ENCODE results near the gene ARFIP2.
"Not testable (repeated sequence)": the region's sequence is repeated elsewhere in the genome, so short reads cannot be mapped to it uniquely, and the experiment has no call there.

The ARFIP2 gene

GRCh38 chr11:6481012-6481923, at the start of gene ARFIP2, which contains the start of gene TIMM10B:
Gene ARFIP2 (minus strand): TSS chr11:6481331. CDS start chr11:6480421, 910 bp downstream.
Gene TIMM10B (plus strand): TSS chr11:6481501. CDS start chr11:6481517, 16 bp downstream.
- peak within 1 kb of the TSS; percentile 98 for H3K4me3 ChIP-seq (ENCODE audit: control insufficient read depth, low read depth, low read length)
- peak; percentile 97 for DNase-seq (ENCODE audit: low read depth)
- no peak for TF ChIP-seq CTCF (conservative IDR thresholded peaks at IDR 0.05; ENCODE audit: control insufficient read depth, insufficient read depth, low read depth, low read length)

DNA sequence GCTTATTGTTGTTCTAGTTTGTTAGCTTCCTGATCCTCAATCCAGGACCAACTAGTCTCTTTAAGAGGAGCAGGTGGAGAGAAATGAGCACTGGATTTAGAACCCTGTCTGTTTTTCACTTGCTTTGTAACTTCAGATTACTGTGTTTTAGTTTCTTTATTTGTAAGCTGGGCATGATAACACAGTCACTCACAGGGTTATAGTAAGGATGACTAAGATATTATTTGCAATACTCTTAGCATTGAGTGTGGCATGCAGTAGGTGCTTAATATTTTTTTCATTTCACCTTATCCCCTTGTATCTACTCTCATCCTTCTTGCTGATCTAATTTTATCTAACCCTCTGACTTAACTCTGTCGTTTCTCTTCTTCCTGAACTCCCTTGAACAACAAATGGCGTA, 49.7 kb upstream of the ARFIP2 start:
- TF ChIP-seq CTCF (conservative IDR thresholded peaks at IDR 0.05; ENCODE audit: control insufficient read depth, insufficient read depth, low read depth, low read length): no peak
- no peak for DNase-seq (ENCODE audit: low read depth)

GRCh38 chr11:6529266-6529665, 48.1 kb upstream of the ARFIP2 start:
- H3K4me3 ChIP-seq (ENCODE audit: control insufficient read depth, low read depth, low read length): no peak overlapping the region
- TF ChIP-seq CTCF (conservative IDR thresholded peaks at IDR 0.05; ENCODE audit: control insufficient read depth, insufficient read depth, low read depth, low read length): no peak
- DNase-seq (ENCODE audit: low read depth): no peak

More for the DNA sequence above, 49.7 kb upstream of the ARFIP2 start:
- no peak overlapping the region for H3K4me3 ChIP-seq (ENCODE audit: control insufficient read depth, low read depth, low read length)

GRCh38 chr11:6526411-6527135, 45.4 kb upstream of the ARFIP2 start:
- no peak for TF ChIP-seq CTCF (conservative IDR thresholded peaks at IDR 0.05; ENCODE audit: control insufficient read depth, insufficient read depth, low read depth, low read length)
- no peak overlapping the region for H3K4me3 ChIP-seq (ENCODE audit: control insufficient read depth, low read depth, low read length)
- DNase-seq (ENCODE audit: low read depth): peak; percentile 19

GRCh38 chr11:6523253-6523652, 42.1 kb upstream of the ARFIP2 start:
- H3K4me3 ChIP-seq (ENCODE audit: control insufficient read depth, low read depth, low read length): no peak overlapping the region
- DNase-seq (ENCODE audit: low read depth): peak; percentile 38
- TF ChIP-seq CTCF (conservative IDR thresholded peaks at IDR 0.05; ENCODE audit: control insufficient read depth, insufficient read depth, low read depth, low read length): no peak

GRCh38 chr11:6521946-6522345, 40.8 kb upstream of the ARFIP2 start:
- not testable (repeated sequence) for DNase-seq (ENCODE audit: low read depth); H3K4me3 ChIP-seq (ENCODE audit: control insufficient read depth, low read depth, low read length)

- no peak overlapping the region for H3K4me3 ChIP-seq (ENCODE audit: control insufficient read depth, low read depth, low read length)
- no peak for DNase-seq (ENCODE audit: low read depth)
- TF ChIP-seq CTCF (conservative IDR thresholded peaks at IDR 0.05; ENCODE audit: control insufficient read depth, insufficient read depth, low read depth, low read length): no peak
Observed at GRCh38 chr11:6520265-6520664, 39.1 kb upstream of the ARFIP2 start.
